SU-DHL-6 (cell line): ENCODE measurements around the gene LTA4H.

ENCODE experiments used
- EZH2phosphoT487 ChIP-seq: fragments of 200-600 bp; sonication (generic), shearing (Covaris generic); conservative IDR thresholded peaks from 2 replicates; pipeline ENCODE4 v1.6.1; 2018; ENCODE audit warnings: mild to moderate bottlenecking, antibody characterized with exemption, low read length, moderate library complexity, mixed read lengths
- TF ChIP-seq, protein P1 (sequence below): fragments of 200-600 bp; sonication (generic); IDR thresholded peaks from one replicate; pipeline ENCODE4 v1.5.1; 2017; ENCODE audit warnings: antibody characterized with exemption, mild to moderate bottlenecking, low read length, moderate library complexity; ENCODE audit not compliant: insufficient read depth, poor library complexity, severe bottlenecking

DNA sequence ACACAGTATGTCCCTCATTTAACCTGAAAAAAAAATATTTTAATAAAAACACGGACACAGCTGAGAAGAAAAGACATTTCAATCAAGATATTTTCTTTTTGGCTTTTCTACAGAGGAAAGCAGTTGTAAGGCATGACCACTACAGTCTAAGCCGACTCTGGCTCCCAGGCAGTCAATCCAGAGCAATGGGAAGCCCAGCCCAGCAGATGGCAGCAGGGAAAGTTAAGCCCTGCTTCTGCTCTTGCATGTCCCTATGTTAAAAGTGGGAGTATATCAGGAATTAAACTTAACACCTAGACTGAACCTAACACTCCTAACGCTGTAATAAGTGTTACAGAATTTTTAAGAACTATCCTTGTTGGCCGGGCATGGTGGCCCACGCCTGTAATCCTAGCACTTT lies 19.7 kb downstream of the LTA4H start:
- TF ChIP-seq, protein P1, sequence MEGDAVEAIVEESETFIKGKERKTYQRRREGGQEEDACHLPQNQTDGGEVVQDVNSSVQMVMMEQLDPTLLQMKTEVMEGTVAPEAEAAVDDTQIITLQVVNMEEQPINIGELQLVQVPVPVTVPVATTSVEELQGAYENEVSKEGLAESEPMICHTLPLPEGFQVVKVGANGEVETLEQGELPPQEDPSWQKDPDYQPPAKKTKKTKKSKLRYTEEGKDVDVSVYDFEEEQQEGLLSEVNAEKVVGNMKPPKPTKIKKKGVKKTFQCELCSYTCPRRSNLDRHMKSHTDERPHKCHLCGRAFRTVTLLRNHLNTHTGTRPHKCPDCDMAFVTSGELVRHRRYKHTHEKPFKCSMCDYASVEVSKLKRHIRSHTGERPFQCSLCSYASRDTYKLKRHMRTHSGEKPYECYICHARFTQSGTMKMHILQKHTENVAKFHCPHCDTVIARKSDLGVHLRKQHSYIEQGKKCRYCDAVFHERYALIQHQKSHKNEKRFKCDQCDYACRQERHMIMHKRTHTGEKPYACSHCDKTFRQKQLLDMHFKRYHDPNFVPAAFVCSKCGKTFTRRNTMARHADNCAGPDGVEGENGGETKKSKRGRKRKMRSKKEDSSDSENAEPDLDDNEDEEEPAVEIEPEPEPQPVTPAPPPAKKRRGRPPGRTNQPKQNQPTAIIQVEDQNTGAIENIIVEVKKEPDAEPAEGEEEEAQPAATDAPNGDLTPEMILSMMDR, result no peak
- TF ChIP-seq EZH2phosphoT487, result no peak
